DMS153 treated with DMSO at 0.1 percent for 48 hours (cell line): ENCODE results near the gene DNMBP.
A peak's percentile ranks its signal among the peaks of the same experiment; 100 is the strongest.
"Not testable (repeated sequence)": the region's sequence is repeated elsewhere in the genome, so short reads cannot be mapped to it uniquely, and the experiment has no call there.

ENCODE experiments used
- DNase-seq: peaks from one replicate; lab custom pipeline; 2025; ENCODE audit not compliant: unreplicated experiment; lab: John Stamatoyannopoulos, UW

Gene DNMBP

GRCh38 chr10:99870123-99870730, 139.5 kb downstream of the DNMBP start:
- DNase-seq: no peak

- no peak for DNase-seq
Measured at GRCh38 chr10:99869581-99870122, 140.1 kb downstream of the DNMBP start.

- not testable (repeated sequence) for DNase-seq
Measured at GRCh38 chr10:99867250-99867649, 142.5 kb downstream of the DNMBP start.

GRCh38 chr10:99863535-99864240, 146.1 kb downstream of the DNMBP start:
- DNase-seq: not testable (repeated sequence)

GRCh38 chr10:99860466-99860865, 149.3 kb downstream of the DNMBP start:
- DNase-seq: no peak

- DNase-seq: no peak
Measured at GRCh38 chr10:99859585-99859984, 150.2 kb downstream of the DNMBP start.

- DNase-seq: no peak
Measured at GRCh38 chr10:99858849-99859248, 150.9 kb downstream of the DNMBP start.

- DNase-seq: no peak
Measured at GRCh38 chr10:99855479-99856071, 154.2 kb downstream of the DNMBP start.

- DNase-seq: no peak
Measured at GRCh38 chr10:99854860-99855259, 154.9 kb downstream of the DNMBP start.

- DNase-seq: no peak
Measured at GRCh38 chr10:99853655-99854054, 156.1 kb downstream of the DNMBP start.

GRCh38 chr10:99852481-99853213, 157.1 kb downstream of the DNMBP start:
- no peak for DNase-seq

- DNase-seq: no peak
Measured at GRCh38 chr10:99851825-99852224, 157.9 kb downstream of the DNMBP start.

GRCh38 chr10:99850767-99851340, 158.9 kb downstream of the DNMBP start:
- DNase-seq: no peak

GRCh38 chr10:99850021-99850766, 159.6 kb downstream of the DNMBP start:
- peak; percentile 18 for DNase-seq

GRCh38 chr10:99849536-99849935, 160.2 kb downstream of the DNMBP start:
- no peak for DNase-seq

- DNase-seq: no peak
Measured at GRCh38 chr10:99849057-99849456, 160.7 kb downstream of the DNMBP start.

- DNase-seq: peak; percentile 60
Measured at GRCh38 chr10:99845837-99846382, 163.8 kb downstream of the DNMBP start.

- no peak for DNase-seq
Measured at GRCh38 chr10:99844433-99844955, 165.3 kb downstream of the DNMBP start.

- DNase-seq: no peak
Measured at GRCh38 chr10:99843310-99843709, 166.4 kb downstream of the DNMBP start.

GRCh38 chr10:99841746-99842145, 168.0 kb downstream of the DNMBP start:
- DNase-seq: no peak
